HEK293 (cell line): Measurements from ENCODE around the gene LMAN2L.
A peak's percentile ranks its signal among the peaks of the same experiment; 100 is the strongest.

Experiments used
- CTCF ChIA-PET: fragments of 350-600 bp; formaldehyde crosslinking; extraction: SDS; loops from one replicate; lab custom pipeline; 2021; ENCODE audit warnings: antibody characterized with exemption; lab: Yijun Ruan, JAX
- POLR2A ChIA-PET: fragments of 300-600 bp; formaldehyde crosslinking; extraction: SDS; loops from one replicate; lab custom pipeline; 2020; ENCODE audit warnings: antibody characterized with exemption, inconsistent platforms; lab: Yijun Ruan, JAX
- H3K27ac ChIP-seq: fragments of 200-500 bp; sonication (Bioruptor generic); 2 replicates; pipeline ENCODE4 v1.5.1; 2014; ENCODE audit warnings: low read depth, low read length, control low read depth, inconsistent platforms; ENCODE audit errors: extremely low read depth
- H3K36me3 ChIP-seq, 2 experiments: fragments of 200-500 bp in 1 of 2; sonication (Bioruptor generic) in 1 of 2; 1 replicate in 1 of 2; 2 replicates in 1 of 2; pipeline ENCODE4 v1.5.1; 2014 to 2017; ENCODE audit warnings: inconsistent platforms in 2 of 2, low read length in 2 of 2; ENCODE audit not compliant: control insufficient read depth in 2 of 2, insufficient read depth in 1 of 2
- H3K4me1 ChIP-seq: fragments of 200-500 bp; sonication (Bioruptor generic); 2 replicates; pipeline ENCODE4 v1.5.1; 2014; ENCODE audit warnings: mild to moderate bottlenecking, low read length, inconsistent platforms; ENCODE audit not compliant: control insufficient read depth, insufficient read depth
- H3K4me3 ChIP-seq: 2 replicates; pipeline ENCODE4 v1.5.1; 2011; ENCODE audit warnings: low read depth, mild to moderate bottlenecking, control low read depth, low read length, moderate library complexity
- H3K9me3 ChIP-seq: fragments of 200-500 bp; sonication (Bioruptor generic); 2 replicates; pipeline ENCODE4 v1.5.1; 2014; ENCODE audit warnings: low read depth, low read length, inconsistent platforms; ENCODE audit not compliant: control insufficient read depth, insufficient read depth
- BCL11A ChIP-seq: fragments of 450-650 bp; formaldehyde crosslinking; IDR thresholded peaks from 2 replicates; pipeline ENCODE4 v1.5.1; 2016; ENCODE audit warnings: low read depth, missing biosample characterization, missing genetic modification characterization
- EGR2 ChIP-seq: fragments of 450-650 bp; formaldehyde crosslinking; IDR thresholded peaks from 2 replicates; pipeline ENCODE4 v1.5.1; 2016; ENCODE audit warnings: low read depth, missing biosample characterization, missing genetic modification characterization
- GLIS2 ChIP-seq: fragments of 450-650 bp; formaldehyde crosslinking; IDR thresholded peaks from 2 replicates; pipeline ENCODE4 v1.5.1; 2016; ENCODE audit warnings: missing biosample characterization, missing genetic modification characterization
- IKZF3 ChIP-seq: fragments of 450-650 bp; IDR thresholded peaks from 2 replicates; pipeline ENCODE4 v1.5.0; 2018; ENCODE audit warnings: missing biosample characterization, mild to moderate bottlenecking, missing genetic modification characterization, moderate library complexity
- MZF1 ChIP-seq: fragments of 450-650 bp; formaldehyde crosslinking; IDR thresholded peaks from 2 replicates; pipeline ENCODE4 v1.5.1; 2017; ENCODE audit warnings: missing biosample characterization, missing genetic modification characterization, borderline replicate concordance
- OSR2 ChIP-seq: fragments of 450-650 bp; formaldehyde crosslinking; IDR thresholded peaks from 2 replicates; pipeline ENCODE4 v1.5.1; 2016; ENCODE audit warnings: missing biosample characterization, missing genetic modification characterization
- YY2 ChIP-seq: fragments of 450-650 bp; formaldehyde crosslinking; IDR thresholded peaks from 2 replicates; pipeline ENCODE4 v1.5.1; 2016; ENCODE audit warnings: missing biosample characterization, missing genetic modification characterization
- ZBTB17 ChIP-seq: fragments of 450-650 bp; formaldehyde crosslinking; IDR thresholded peaks from 2 replicates; pipeline ENCODE4 v1.5.1; 2016; ENCODE audit warnings: missing biosample characterization, missing genetic modification characterization
- ZNF138 ChIP-seq: fragments of 450-650 bp; formaldehyde crosslinking; IDR thresholded peaks from 2 replicates; pipeline ENCODE4 v1.5.1; 2016; ENCODE audit warnings: missing biosample characterization, missing genetic modification characterization, borderline replicate concordance
- ZNF146 ChIP-seq: fragments of 450-650 bp; formaldehyde crosslinking; IDR thresholded peaks from 2 replicates; pipeline ENCODE4 v1.5.1; 2016; ENCODE audit warnings: missing biosample characterization, missing genetic modification characterization
- ZNF211 ChIP-seq: fragments of 450-650 bp; formaldehyde crosslinking; IDR thresholded peaks from 2 replicates; pipeline ENCODE4 v1.5.1; 2016; ENCODE audit warnings: low read depth, missing biosample characterization, missing genetic modification characterization
- ZNF223 ChIP-seq: fragments of 450-650 bp; formaldehyde crosslinking; IDR thresholded peaks from 2 replicates; pipeline ENCODE4 v1.5.1; 2016; ENCODE audit warnings: missing biosample characterization, missing genetic modification characterization
- ZNF341 ChIP-seq: fragments of 450-650 bp; formaldehyde crosslinking; IDR thresholded peaks from 2 replicates; pipeline ENCODE4; 2016; ENCODE audit warnings: low read depth, missing biosample characterization, missing genetic modification characterization
- ZNF354C ChIP-seq: fragments of 450-650 bp; formaldehyde crosslinking; IDR thresholded peaks from 2 replicates; pipeline ENCODE4 v1.5.1; 2016; ENCODE audit warnings: missing biosample characterization, missing genetic modification characterization, low read depth, borderline replicate concordance
- ZNF404 ChIP-seq: fragments of 450-650 bp; formaldehyde crosslinking; IDR thresholded peaks from 2 replicates; pipeline ENCODE4 v1.5.1; 2017; ENCODE audit warnings: missing biosample characterization, missing genetic modification characterization
- ZNF416 ChIP-seq: fragments of 450-650 bp; formaldehyde crosslinking; IDR thresholded peaks from 2 replicates; pipeline ENCODE4 v1.5.1; 2016; ENCODE audit warnings: missing biosample characterization, missing genetic modification characterization
- ZNF423 ChIP-seq: fragments of 450-650 bp; formaldehyde crosslinking; IDR thresholded peaks from 2 replicates; pipeline ENCODE4 v1.5.1; 2016; ENCODE audit warnings: missing biosample characterization, missing genetic modification characterization
- ZNF426 ChIP-seq: fragments of 450-650 bp; formaldehyde crosslinking; IDR thresholded peaks from 2 replicates; pipeline ENCODE4 v1.5.1; 2017; ENCODE audit warnings: missing biosample characterization, missing genetic modification characterization, mild to moderate bottlenecking, inconsistent platforms, moderate library complexity
- ZNF529 ChIP-seq: fragments of 450-650 bp; formaldehyde crosslinking; IDR thresholded peaks from 2 replicates; pipeline ENCODE4 v1.5.1; 2017; ENCODE audit warnings: missing genetic modification characterization, missing biosample characterization; ENCODE audit not compliant: insufficient replicate concordance
- ZNF530 ChIP-seq: fragments of 450-650 bp; formaldehyde crosslinking; IDR thresholded peaks from 2 replicates; pipeline ENCODE4 v1.5.1; 2016; ENCODE audit warnings: low read depth, missing biosample characterization, missing genetic modification characterization
- ZNF555 ChIP-seq: fragments of 450-650 bp; formaldehyde crosslinking; conservative IDR thresholded peaks from 2 replicates; pipeline ENCODE4 v1.5.1; 2017; ENCODE audit warnings: missing biosample characterization, mild to moderate bottlenecking, missing genetic modification characterization, inconsistent platforms
- ZNF585B ChIP-seq: fragments of 450-650 bp; formaldehyde crosslinking; IDR thresholded peaks from 2 replicates; pipeline ENCODE4 v1.5.1; 2016; ENCODE audit warnings: missing biosample characterization, missing genetic modification characterization
- ZNF623 ChIP-seq: fragments of 450-650 bp; formaldehyde crosslinking; IDR thresholded peaks from 2 replicates; pipeline ENCODE4 v1.5.1; 2016; ENCODE audit warnings: missing biosample characterization, missing genetic modification characterization
- ZNF658 ChIP-seq: fragments of 450-650 bp; formaldehyde crosslinking; IDR thresholded peaks from 2 replicates; pipeline ENCODE4; 2016; ENCODE audit warnings: missing biosample characterization, missing genetic modification characterization
- ZNF670 ChIP-seq: fragments of 450-650 bp; formaldehyde crosslinking; IDR thresholded peaks from 2 replicates; pipeline ENCODE4 v1.5.1; 2016; ENCODE audit warnings: missing biosample characterization, missing genetic modification characterization, low read depth
- ZNF776 ChIP-seq: fragments of 450-650 bp; formaldehyde crosslinking; IDR thresholded peaks from 2 replicates; pipeline ENCODE4 v1.5.0; 2017; ENCODE audit warnings: missing biosample characterization, missing genetic modification characterization, borderline replicate concordance
- ZNF830 ChIP-seq: fragments of 450-650 bp; IDR thresholded peaks from 2 replicates; pipeline ENCODE4 v1.5.0; 2018; ENCODE audit warnings: missing biosample characterization, missing genetic modification characterization, low read depth, mild to moderate bottlenecking, moderate library complexity
- ZSCAN23 ChIP-seq: fragments of 450-650 bp; formaldehyde crosslinking; IDR thresholded peaks from 2 replicates; pipeline ENCODE4 v1.5.1; 2016; ENCODE audit warnings: missing biosample characterization, missing genetic modification characterization
- TF ChIP-seq, protein P1 (sequence below): IDR thresholded peaks from 2 replicates; pipeline ENCODE4 v1.6.1; 2011; ENCODE audit warnings: mild to moderate bottlenecking, low read depth, low read length, borderline replicate concordance
- TF ChIP-seq, protein P2 (sequence below): fragments of 450-650 bp; formaldehyde crosslinking; IDR thresholded peaks from 2 replicates; pipeline ENCODE4 v1.5.1; 2016; ENCODE audit warnings: missing biosample characterization, missing genetic modification characterization

LMAN2L gene

DNA sequence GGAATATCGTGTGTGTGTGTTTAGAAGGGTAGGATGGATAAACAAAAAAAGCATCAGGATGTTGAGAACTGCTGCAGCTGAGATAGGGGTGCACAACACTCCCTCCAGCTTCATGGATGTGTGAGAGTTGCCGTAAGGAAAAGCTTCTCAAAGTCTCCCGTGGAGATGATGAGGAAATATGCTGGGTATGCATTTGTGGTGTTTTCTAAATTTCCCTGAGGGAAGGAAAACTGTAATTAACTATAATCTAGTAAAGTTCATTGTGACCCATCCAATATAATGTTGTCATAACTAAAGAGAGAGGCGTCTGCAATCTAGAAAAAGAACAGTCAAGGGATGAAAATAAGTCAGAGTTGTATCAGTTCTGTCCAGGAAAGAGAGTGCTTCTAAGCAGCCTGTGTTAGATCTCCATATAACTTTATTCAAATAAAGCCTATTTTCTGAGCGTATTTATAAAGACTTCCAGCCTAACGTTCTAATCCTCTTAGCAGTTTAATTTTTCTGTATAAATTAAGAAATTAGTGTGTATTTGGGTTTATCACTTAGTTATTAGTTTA, 7.3 kb upstream of the LMAN2L start (continued):
- TF ChIP-seq BCL11A (tag by site-specific recombination), result no peak

DNA sequence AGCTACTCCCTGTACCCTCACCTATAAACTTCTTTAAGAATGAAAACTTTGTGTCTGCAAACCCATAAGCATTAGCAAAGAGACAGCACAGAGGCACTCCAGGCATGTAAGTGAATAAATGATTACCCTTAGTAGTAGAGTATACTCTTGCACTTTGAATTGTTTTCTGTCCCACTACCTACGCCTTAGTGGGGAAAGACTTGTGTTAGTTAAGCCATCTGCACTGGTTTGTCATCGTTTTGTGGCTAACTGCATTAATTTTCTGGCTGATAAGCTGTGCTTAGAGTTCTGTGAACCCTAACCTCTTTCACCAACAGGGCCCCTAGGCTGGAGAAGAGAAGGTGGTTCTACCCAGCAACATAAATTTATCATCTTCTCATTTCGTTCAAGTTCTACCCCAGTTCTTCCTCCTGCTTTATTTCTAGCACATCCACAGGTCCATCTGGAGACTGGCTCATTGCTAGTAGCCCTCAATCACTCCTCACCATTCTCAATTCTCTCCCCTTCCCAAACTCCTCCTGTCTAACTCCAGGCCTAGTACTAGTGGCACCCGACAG, 710 bp downstream of the LMAN2L start:
- ChIA-PET CTCF (interaction anchor here (0.5 to 0.7 kb wide), 3 partner anchors 14 to 99 kb away, joined by 3 to 4 read pairs (median 4); no protein-coding TSS in a partner anchor), POLR2A (no interaction called here)
- TF ChIP-seq MZF1 (no peak), ZNF530 (tag by site-specific recombination) (no peak), ZNF223 (tag by site-specific recombination) (no peak), ZNF670 (tag by site-specific recombination) (no peak), ZNF404 (tag by site-specific recombination) (no peak), YY2 (tag by site-specific recombination) (no peak), ZNF138 (tag by site-specific recombination) (no peak), ZNF416 (tag by site-specific recombination) (no peak), ZNF341 (tag by site-specific recombination) (no peak), ZNF623 (tag by site-specific recombination) (no peak), ZNF529 (tag by site-specific recombination) (no peak), ZSCAN23 (tag by site-specific recombination) (no peak), ZNF211 (tag by site-specific recombination) (no peak), ZNF658 (tag by site-specific recombination) (no peak)
- TF ChIP-seq, protein P1, sequence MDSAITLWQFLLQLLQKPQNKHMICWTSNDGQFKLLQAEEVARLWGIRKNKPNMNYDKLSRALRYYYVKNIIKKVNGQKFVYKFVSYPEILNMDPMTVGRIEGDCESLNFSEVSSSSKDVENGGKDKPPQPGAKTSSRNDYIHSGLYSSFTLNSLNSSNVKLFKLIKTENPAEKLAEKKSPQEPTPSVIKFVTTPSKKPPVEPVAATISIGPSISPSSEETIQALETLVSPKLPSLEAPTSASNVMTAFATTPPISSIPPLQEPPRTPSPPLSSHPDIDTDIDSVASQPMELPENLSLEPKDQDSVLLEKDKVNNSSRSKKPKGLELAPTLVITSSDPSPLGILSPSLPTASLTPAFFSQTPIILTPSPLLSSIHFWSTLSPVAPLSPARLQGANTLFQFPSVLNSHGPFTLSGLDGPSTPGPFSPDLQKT, result no peak
- Histone ChIP-seq H3K4me3 (peak overlapping the region; percentile 90), H3K36me3 (peaks cover 14 to 39% of the 10 kb centered on the region in 2 experiments), H3K9me3 (no peaks in the 10 kb centered on the region), H3K27ac (peak overlapping the region; percentile 48), H3K4me1 (0 out of 2 replicates have a peak, but pooled peaks cover 2% of the 10 kb centered on the region)

DNA sequence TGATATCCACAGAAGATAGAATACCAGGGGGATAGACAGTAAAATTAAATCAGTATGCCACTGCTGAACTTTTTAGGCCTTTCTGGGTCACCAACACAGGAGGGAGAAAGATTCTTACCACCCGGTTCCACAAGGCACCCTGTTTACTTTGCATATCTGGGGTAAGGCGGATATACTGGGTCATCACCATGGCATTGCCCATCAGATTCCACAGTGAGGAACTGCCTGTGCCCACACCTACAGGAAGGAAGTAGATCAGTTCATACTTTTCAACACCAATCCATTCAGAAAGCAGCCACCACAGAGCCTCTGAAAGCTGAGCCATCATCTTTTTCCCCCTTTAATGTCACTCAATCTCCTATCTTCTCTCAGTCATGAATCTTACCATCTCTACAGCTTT, 2.0 kb downstream of the LMAN2L start:
- Histone ChIP-seq H3K27ac (no peak overlapping the region), H3K36me3 (peaks cover 24 to 53% of the 10 kb centered on the region in 2 experiments), H3K4me3 (no peak overlapping the region), H3K4me1 (0 out of 2 replicates have a peak, but pooled peaks cover 2% of the 10 kb centered on the region), H3K9me3 (no peaks in the 10 kb centered on the region)
- CTCF ChIA-PET, result interaction anchor here (0.8 to 1.2 kb wide), 2 partner anchors 24 to 63 kb away, joined by 3 read pairs; no protein-coding TSS in a partner anchor
- POLR2A ChIA-PET, result no interaction called here
- TF ChIP-seq ZNF670 (tag by site-specific recombination) (no peak), ZNF211 (tag by site-specific recombination) (no peak), ZNF426 (tag by site-specific recombination) (no peak), ZNF623 (tag by site-specific recombination) (no peak), ZNF423 (tag by site-specific recombination) (no peak), ZNF555 (no peak), GLIS2 (tag by site-specific recombination) (no peak), ZBTB17 (tag by site-specific recombination) (no peak), ZNF658 (tag by site-specific recombination) (no peak), OSR2 (tag by site-specific recombination) (no peak), ZNF146 (tag by site-specific recombination) (no peak), ZNF830 (no peak), ZNF585B (tag by site-specific recombination) (no peak), ZNF776 (tag by site-specific recombination) (no peak), EGR2 (tag by site-specific recombination) (no peak), IKZF3 (tag by site-specific recombination) (no peak), ZNF354C (tag by site-specific recombination) (no peak)
- TF ChIP-seq, protein P2, sequence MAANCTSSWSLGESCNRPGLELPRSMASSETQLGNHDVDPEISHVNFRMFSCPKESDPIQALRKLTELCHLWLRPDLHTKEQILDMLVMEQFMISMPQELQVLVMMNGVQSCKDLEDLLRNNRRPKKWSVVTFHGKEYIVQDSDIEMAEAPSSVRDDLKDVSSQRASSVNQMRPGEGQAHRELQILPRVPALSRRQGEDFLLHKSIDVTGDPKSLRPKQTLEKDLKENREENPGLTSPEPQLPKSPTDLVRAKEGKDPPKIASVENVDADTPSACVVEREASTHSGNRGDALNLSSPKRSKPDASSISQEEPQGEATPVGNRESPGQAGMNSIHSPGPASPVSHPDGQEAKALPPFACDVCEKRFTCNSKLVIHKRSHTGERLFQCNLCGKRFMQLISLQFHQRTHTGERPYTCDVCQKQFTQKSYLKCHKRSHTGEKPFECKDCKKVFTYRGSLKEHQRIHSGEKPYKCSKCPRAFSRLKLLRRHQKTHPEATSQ (tag by site-specific recombination), result no peak
